Heart right ventricle (tissue), 16 donors: ENCODE measurements around the gene SLC26A4. TPM values are rescaled to one million over a fixed set of nuclear protein-coding genes. Genes with fewer than 3 reads are reported as not detected.

Experiments
- ATAC-seq, 8 donors: fragments of 200-7000 bp; cut with Tn5 transposase; one replicate each; pipeline ENCODE4 v1.9.1; 2020; ENCODE audit warnings: mild to moderate bottlenecking in 8 of 8, moderate library complexity in 8 of 8, moderate number of reproducible peaks in 1 of 8
- DNase-seq, 2 donors: peaks; one replicate each; pipeline ENCODE4 v3.0.0-alpha.2; 2020
- H3K27ac ChIP-seq, 10 donors: fragments of 200-600 bp; sonication (generic) in 2 of 10; one replicate each; pipeline versions ENCODE4 v1.5.0 to v1.8.0; 2020 to 2022; ENCODE audit warnings: mild to moderate bottlenecking in 3 of 10
- H3K27me3 ChIP-seq, 7 donors: fragments of 200-600 bp; one replicate each; pipeline ENCODE4 v1.8.0; 2021 to 2022; ENCODE audit warnings: mild to moderate bottlenecking in 2 of 7
- H3K36me3 ChIP-seq, 9 donors: fragments of 200-600 bp; sonication (generic) in 1 of 9; one replicate each; pipeline versions ENCODE4 v1.5.0 to v1.8.0; 2020 to 2022; ENCODE audit warnings: mild to moderate bottlenecking in 2 of 9
- H3K4me1 ChIP-seq, 9 donors: fragments of 200-600 bp; sonication (generic) in 1 of 9; one replicate each; pipeline versions ENCODE4 v1.5.0 to v1.8.0; 2020 to 2022; ENCODE audit warnings: mild to moderate bottlenecking in 4 of 9
- H3K4me3 ChIP-seq, 10 donors: fragments of 200-600 bp; sonication (generic) in 2 of 10; one replicate each; pipeline versions ENCODE4 v1.5.0 to v1.8.0; 2020 to 2022; ENCODE audit warnings: mild to moderate bottlenecking in 7 of 10, moderate library complexity in 2 of 10
- H3K9me3 ChIP-seq, 11 donors: fragments of 200-600 bp in 10 of 11; sonication (generic) in 2 of 11; one replicate each; pipeline versions ENCODE4 v1.5.0 to v1.8.0; 2013 to 2022; ENCODE audit warnings: mild to moderate bottlenecking in 2 of 11, control low read depth in 1 of 11, moderate library complexity in 1 of 11
- CTCF ChIP-seq, 9 donors: fragments of 200-600 bp; sonication (generic) in 2 of 9; IDR thresholded peaks; one replicate each; pipeline versions ENCODE4 v1.5.0 to v1.8.0; 2021 to 2022; ENCODE audit warnings: antibody characterized with exemption in 9 of 9, mild to moderate bottlenecking in 5 of 9, moderate library complexity in 1 of 9
- WGBS, 2 donors: extraction: QIAGEN DNeasy Blood & Tissue Kit; methylation state at CpG; one replicate each; pipeline ENCODE4 v1.1.7; 2013; ENCODE audit warnings: inconsistent platforms in 1 of 2; 5-methylcytosine and 5-hydroxymethylcytosine counted together
- intact Hi-C, 10 donors: fragments of 100-400 bp; cut with DNase I; formaldehyde crosslinking; loops; one replicate each; pipeline versions ENCODE4 v1.11.1 to v1.14.2; 2022
- polyA plus RNA-seq, 2 donors: library from polyadenylated mRNA; stranded (reverse); fragments of 200-250 nt; gene quantifications; one replicate each; pipeline ENCODE4 v1.2.3, GENCODE V29; 2013
- total RNA-seq, 10 donors: library from RNA; stranded (reverse); fragmentation: NEBNext Ultra II Directional in 3 of 10; extraction: Animal tissue kit (Norgen Biotek cat#: 25700) in 3 of 10; gene quantifications; one replicate each; pipeline versions ENCODE4 v1.2.1 to v1.2.4, GENCODE V29; 2021 to 2023
- donor health status: Arrhythmogenic right ventricular cardiomyopathy.
- donor health status: ischemic (EF 13 %, LVEDD 7.1; RV severe dilation, severe dysfunction).
- donor health status: healthy with polysubstance abuse.
- donor health status: DM: no; HTN: yes; CAD: no.
- donor health status: DM: no; HTN: no; CAD: no.
- donor health status: ischemic (EF 25% LVEDD 6.9; RV normal size, moderate dysfunction).
- donor health status: ischemic (EF 25% LVEDD 5.7; RV mildly dilated, moderate dysfunction).
- donor health status: healthy.
- donor health status: DM: yes; HTN: yes; CAD: no.
- donor health status: Ischemic cardiomyopathy.
- donor health status: ischemic (EF 35%, LVEDD 5.7; RV mildly dilated, moderate dysfunction).
- donor health status: nonischemic (EF 11% LVEDD 7.7; RV severe dilation, severe dysfunction).
- donor health status: DM: yes; HTN: yes; CAD: no.
- donor health status: PGD.
- donor health status: ischemic (EF 29% LVEDD 5.4; RV normal size, mild dysfunction).
- donor health status: nonischemic (EF 23%, LVEDD 6.1; RV moderate dilation, normal function).

The SLC26A4 gene
- total and polyA plus RNA-seq, 12 donors, result 0.15 to 1.2 (median 0.69) TPM

DNA sequence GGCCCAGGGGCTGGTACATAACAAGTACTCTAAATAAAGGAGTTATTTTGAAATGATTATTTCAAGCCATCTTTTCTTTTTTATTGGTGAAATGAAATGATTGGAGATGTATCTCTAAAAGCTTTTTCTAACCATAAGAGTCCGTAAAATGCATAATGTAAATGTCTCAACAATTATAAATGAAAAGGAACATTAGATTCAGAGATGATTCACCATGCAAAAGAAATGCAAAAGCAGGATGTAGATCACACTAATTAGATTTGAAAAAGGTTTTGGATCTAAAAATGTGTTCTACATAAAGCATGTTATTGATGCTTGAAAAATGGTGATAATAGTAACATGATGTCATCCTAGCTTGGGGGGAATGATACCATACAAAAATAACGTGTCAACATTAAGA, 15.6 kb downstream of the SLC26A4 start:
- no peak overlapping the region for H3K4me3 ChIP-seq
- no peak overlapping the region for H3K27ac ChIP-seq
- no peaks in the 10 kb centered on the region for H3K36me3 ChIP-seq
- ATAC-seq (no peak), DNase-seq (no peak)
- no peak for TF ChIP-seq CTCF (IDR thresholded peaks at IDR 0.05)
- H3K27me3 ChIP-seq, result no peaks in the 10 kb centered on the region
- intact Hi-C loops, result no loop called here
- 74 to 76% methylated on average over 2 of the region's 2 CpGs for WGBS, 2 donors
- no peaks in the 10 kb centered on the region for H3K9me3 ChIP-seq
- peaks cover 0 to 6% (median 0%) of the 10 kb centered on the region in 9 donors for H3K4me1 ChIP-seq

- Histone ChIP-seq H3K27me3 (no peaks in the 10 kb centered on the region), H3K27ac (no peak overlapping the region), H3K36me3 (no peaks in the 10 kb centered on the region), H3K4me1 (peaks cover 0 to 6% (median 0%) of the 10 kb centered on the region in 9 donors), H3K4me3 (no peak overlapping the region), H3K9me3 (no peaks in the 10 kb centered on the region)
- intact Hi-C loops, result no loop called here
- TF ChIP-seq CTCF (IDR thresholded peaks at IDR 0.05), result no peak
- 94 to 97% methylated on average over 1 of the region's 1 CpG for WGBS, 2 donors
- DNase-seq, result no peak
- ATAC-seq, result no peak
These were observed 17.6 kb downstream of the SLC26A4 start for GRCh38 chr7:107678110-107678753.

DNA sequence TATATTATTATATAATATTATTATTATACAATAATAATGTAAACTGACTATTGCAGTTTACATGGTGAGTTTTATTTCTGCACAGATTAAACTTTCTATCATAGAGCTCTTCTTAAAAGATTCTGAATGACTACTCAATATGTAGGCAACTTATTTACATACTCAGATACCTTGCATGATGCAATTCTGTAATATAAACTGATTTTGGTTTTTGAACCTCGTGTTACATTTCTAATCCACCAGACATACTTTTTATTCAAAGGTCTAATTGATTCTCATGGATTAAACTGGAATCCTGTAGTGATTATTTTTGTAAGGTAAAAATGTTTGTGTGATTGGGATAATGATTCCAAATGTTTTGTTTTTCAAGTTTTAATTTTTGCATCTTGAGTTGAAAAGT, 19.9 kb downstream of the SLC26A4 start:
- DNase-seq (no peak), ATAC-seq (no peak)
- 80 to 81% methylated on average over 1 of the region's 1 CpG for WGBS, 2 donors
- TF ChIP-seq CTCF (IDR thresholded peaks at IDR 0.05), result no peak
- Histone ChIP-seq H3K4me1 (peaks cover 0 to 10% (median 0%) of the 10 kb centered on the region in 9 donors), H3K27ac (no peak overlapping the region), H3K27me3 (no peaks in the 10 kb centered on the region), H3K9me3 (no peaks in the 10 kb centered on the region), H3K36me3 (no peaks in the 10 kb centered on the region), H3K4me3 (no peak overlapping the region)
- intact Hi-C loops, result no loop called here

DNA sequence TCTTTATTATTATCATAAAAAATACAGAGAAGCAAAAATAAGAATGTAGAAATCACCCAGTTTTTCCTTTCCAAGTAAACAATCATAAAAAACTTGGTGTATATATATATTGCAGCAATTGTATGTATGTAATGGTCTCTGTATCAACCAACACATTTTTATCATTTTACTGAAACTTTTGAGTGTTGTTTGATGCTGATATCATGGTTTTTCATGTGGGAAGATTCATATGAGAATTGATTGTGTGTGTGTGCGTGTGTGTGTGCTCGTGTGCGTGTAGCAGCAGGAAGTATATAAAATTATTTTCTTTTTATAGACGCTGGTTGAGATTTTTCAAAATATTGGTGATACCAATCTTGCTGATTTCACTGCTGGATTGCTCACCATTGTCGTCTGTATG, 22.3 kb downstream of the SLC26A4 start:
- no peak for DNase-seq
- Histone ChIP-seq H3K9me3 (no peaks in the 10 kb centered on the region), H3K4me3 (no peak overlapping the region), H3K36me3 (no peaks in the 10 kb centered on the region), H3K27me3 (no peaks in the 10 kb centered on the region), H3K27ac (no peak overlapping the region), H3K4me1 (peaks cover 0 to 10% (median 0%) of the 10 kb centered on the region in 9 donors)
- TF ChIP-seq CTCF (IDR thresholded peaks at IDR 0.05), result no peak
- 93 to 94% methylated on average over 5 of the region's 5 CpGs for WGBS, 2 donors
- ATAC-seq, result no peak
- intact Hi-C loops, result no loop called here
